Adrenal gland (tissue), 12 donors: ENCODE data around the gene AGBL1. TPM values are rescaled to one million over a fixed set of nuclear protein-coding genes. Genes with fewer than 3 reads are reported as not detected.

ENCODE experiments used
- DNase-seq, 7 donors: peaks; one replicate each; pipeline ENCODE4 v3.0.0-alpha.2; 2019 to 2020
- H3K27ac ChIP-seq, 5 donors: fragments of 200-600 bp; sonication (generic) in 4 of 5; 1 replicate in 3 of 5; 2 replicates in 2 of 5; pipeline versions ENCODE4 v1.5.1 to v1.8.0; 2016 to 2020; ENCODE audit warnings: mild to moderate bottlenecking in 1 of 5
- H3K27me3 ChIP-seq: fragments of 200-600 bp; 2 replicates; pipeline ENCODE4 v1.8.0; 2021
- H3K36me3 ChIP-seq, 2 donors: fragments of 200-600 bp; replicated peaks in 1 of 2; 1 replicate in 1 of 2; 2 replicates in 1 of 2; pipeline versions ENCODE4 v1.5.1 to v1.8.0; 2018 to 2022
- H3K4me1 ChIP-seq, 2 donors: fragments of 200-600 bp; replicated peaks in 1 of 2; 1 replicate in 1 of 2; 2 replicates in 1 of 2; pipeline versions ENCODE4 v1.5.1 to v1.8.0; 2018 to 2021
- H3K4me3 ChIP-seq, 4 donors: fragments of 200-600 bp; sonication (generic) in 3 of 4; one replicate each; pipeline ENCODE4 v1.5.1; 2016 to 2018
- H3K9me3 ChIP-seq, 3 donors: fragments of 200-600 bp; sonication (generic) in 1 of 3; replicated peaks in 1 of 3; 1 replicate in 2 of 3; 2 replicates in 1 of 3; pipeline versions ENCODE4 v1.5.1 to v1.8.0; 2016 to 2021
- POLR2A ChIP-seq, 2 donors: fragments of 450-650 bp; IDR thresholded peaks; one replicate each; pipeline ENCODE4 v1.6.1; 2017; ENCODE audit warnings: antibody characterized with exemption in 2 of 2, mild to moderate bottlenecking in 2 of 2, moderate library complexity in 1 of 2
- WGBS, 4 donors: extraction: QIAGEN DNeasy Blood & Tissue Kit in 2 of 4; methylation state at CpG; one replicate each; pipeline versions ENCODE4 v1.1.5 to v1.1.7; 2013 to 2017; 5-methylcytosine and 5-hydroxymethylcytosine counted together
- intact Hi-C, 2 donors: fragments of 100-400 bp; cut with DNase I; formaldehyde crosslinking; loops; one replicate each; pipeline versions ENCODE4 v1.14.1 to v1.15.0; 2022 to 2023
- polyA plus RNA-seq, 3 donors: library from polyadenylated mRNA; stranded (reverse); fragments of 200-250 nt in 2 of 3; fragments of 350-450 nt in 1 of 3; fragmentation: Illumina TruSeq in 1 of 3; extraction: RNeasy Lipid Tissue Mini Kit (QIAGEN cat#74804) in 1 of 3; gene quantifications; one replicate each; pipeline ENCODE4 v1.2.3, GENCODE V29; 2013 to 2014
- total RNA-seq, 9 donors: library from RNA; depleted of rRNA in 4 of 9; stranded (reverse); fragments of >200 nt in 4 of 9; fragments of 120-200 nt in 1 of 9; fragmentation: NEBNext Ultra II Directional in 1 of 9; extraction: Animal tissue kit (Norgen Biotek cat#: 25700) in 1 of 9; gene quantifications; one replicate each; pipeline versions ENCODE4 v1.1.0 to v1.2.4, GENCODE V29; 2013 to 2023
- TF ChIP-seq, protein P1 (sequence below), 6 experiments: fragments of 450-650 bp in 4 of 6; fragments of 200-600 bp in 2 of 6; sonication (generic) in 1 of 6; IDR thresholded peaks; 1 replicate in 5 of 6; 2 replicates in 1 of 6; pipeline versions ENCODE4 v1.5.1 to v1.8.0; 2016 to 2021; ENCODE audit warnings: antibody characterized with exemption in 6 of 6, mild to moderate bottlenecking in 2 of 6, moderate library complexity in 1 of 6
- donor health status: healthy with polysubstance abuse.
- donor health status: Bipolar disorder and iron deficiency.
- donor health status: DM: yes; HTN: yes; CAD: no.
- donor health status: DM: no; HTN: no; CAD: no.
- donor health status: DM: no; HTN: no; CAD: no.
- donor health status: DM: yes; HTN: yes; CAD: no.

Gene AGBL1
- total and polyA plus RNA-seq, 12 donors: 0.04 to 0.07 (median 0.06) TPM; not detected in 9

DNA sequence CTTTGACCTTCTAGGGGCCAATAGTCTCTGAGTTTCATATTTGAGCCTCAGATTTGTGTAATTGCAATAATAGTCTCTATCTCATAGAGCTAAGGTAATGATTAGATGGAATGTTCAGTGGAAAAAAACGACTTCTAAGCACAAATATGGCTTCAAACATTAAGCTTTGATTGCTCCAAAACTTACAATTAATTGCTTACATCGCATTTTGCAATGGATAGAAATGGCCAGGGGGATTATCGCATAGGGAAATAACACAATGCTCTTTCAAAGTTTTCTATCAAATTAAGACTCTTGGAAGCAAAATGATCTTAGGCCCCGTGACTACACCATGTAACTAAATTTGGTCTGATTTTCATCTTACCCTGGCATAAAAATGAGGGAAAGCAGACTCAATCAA, 888.6 kb downstream of the AGBL1 start:
- intact Hi-C loops: no loop called here
- TF ChIP-seq POLR2A (IDR thresholded peaks at IDR 0.05): no peak
- TF ChIP-seq, protein P1, sequence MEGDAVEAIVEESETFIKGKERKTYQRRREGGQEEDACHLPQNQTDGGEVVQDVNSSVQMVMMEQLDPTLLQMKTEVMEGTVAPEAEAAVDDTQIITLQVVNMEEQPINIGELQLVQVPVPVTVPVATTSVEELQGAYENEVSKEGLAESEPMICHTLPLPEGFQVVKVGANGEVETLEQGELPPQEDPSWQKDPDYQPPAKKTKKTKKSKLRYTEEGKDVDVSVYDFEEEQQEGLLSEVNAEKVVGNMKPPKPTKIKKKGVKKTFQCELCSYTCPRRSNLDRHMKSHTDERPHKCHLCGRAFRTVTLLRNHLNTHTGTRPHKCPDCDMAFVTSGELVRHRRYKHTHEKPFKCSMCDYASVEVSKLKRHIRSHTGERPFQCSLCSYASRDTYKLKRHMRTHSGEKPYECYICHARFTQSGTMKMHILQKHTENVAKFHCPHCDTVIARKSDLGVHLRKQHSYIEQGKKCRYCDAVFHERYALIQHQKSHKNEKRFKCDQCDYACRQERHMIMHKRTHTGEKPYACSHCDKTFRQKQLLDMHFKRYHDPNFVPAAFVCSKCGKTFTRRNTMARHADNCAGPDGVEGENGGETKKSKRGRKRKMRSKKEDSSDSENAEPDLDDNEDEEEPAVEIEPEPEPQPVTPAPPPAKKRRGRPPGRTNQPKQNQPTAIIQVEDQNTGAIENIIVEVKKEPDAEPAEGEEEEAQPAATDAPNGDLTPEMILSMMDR (IDR thresholded peaks at IDR 0.05): no peak
- no peaks in the 10 kb centered on the region for H3K9me3 ChIP-seq
- DNase-seq: no peak
- no peak overlapping the region for H3K4me3 ChIP-seq
- no peak overlapping the region for H3K27ac ChIP-seq
- H3K27me3 ChIP-seq: no peaks in the 10 kb centered on the region
- no peaks in the 10 kb centered on the region for H3K4me1 ChIP-seq
- H3K36me3 ChIP-seq: no peaks in the 10 kb centered on the region
- 65 to 71% (median 67%) methylated on average over 4 of the region's 4 CpGs for WGBS, 4 donors

DNA sequence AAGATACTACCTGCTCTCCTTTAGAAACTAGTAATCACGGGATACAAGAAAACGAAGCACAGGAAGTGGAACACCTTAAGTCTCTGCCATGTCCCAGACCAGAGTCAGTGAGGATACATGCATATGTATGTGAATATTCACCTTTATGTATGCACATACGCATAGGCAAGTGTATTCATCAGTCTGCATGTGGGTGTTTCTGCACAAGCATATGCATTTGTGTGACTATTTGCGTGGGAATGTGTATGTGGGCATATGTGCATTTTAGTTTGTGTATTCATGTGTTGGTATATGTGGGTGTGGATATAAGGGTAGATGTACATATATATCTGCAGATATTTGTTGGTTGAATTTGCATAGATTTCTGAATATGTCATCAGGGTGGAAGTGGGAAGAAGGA, 889.7 kb downstream of the AGBL1 start:
- no peak overlapping the region for H3K4me3 ChIP-seq
- H3K36me3 ChIP-seq: no peaks in the 10 kb centered on the region
- H3K4me1 ChIP-seq: no peaks in the 10 kb centered on the region
- TF ChIP-seq, protein P1 (IDR thresholded peaks at IDR 0.05): no peak
- no peak for TF ChIP-seq POLR2A (IDR thresholded peaks at IDR 0.05)
- DNase-seq: no peak
- H3K27me3 ChIP-seq: no peaks in the 10 kb centered on the region
- H3K27ac ChIP-seq: no peak overlapping the region
- WGBS, 4 donors: 73 to 84% (median 80%) methylated on average over 4 of the region's 4 CpGs
- no peaks in the 10 kb centered on the region for H3K9me3 ChIP-seq
- intact Hi-C loops: no loop called here

DNA sequence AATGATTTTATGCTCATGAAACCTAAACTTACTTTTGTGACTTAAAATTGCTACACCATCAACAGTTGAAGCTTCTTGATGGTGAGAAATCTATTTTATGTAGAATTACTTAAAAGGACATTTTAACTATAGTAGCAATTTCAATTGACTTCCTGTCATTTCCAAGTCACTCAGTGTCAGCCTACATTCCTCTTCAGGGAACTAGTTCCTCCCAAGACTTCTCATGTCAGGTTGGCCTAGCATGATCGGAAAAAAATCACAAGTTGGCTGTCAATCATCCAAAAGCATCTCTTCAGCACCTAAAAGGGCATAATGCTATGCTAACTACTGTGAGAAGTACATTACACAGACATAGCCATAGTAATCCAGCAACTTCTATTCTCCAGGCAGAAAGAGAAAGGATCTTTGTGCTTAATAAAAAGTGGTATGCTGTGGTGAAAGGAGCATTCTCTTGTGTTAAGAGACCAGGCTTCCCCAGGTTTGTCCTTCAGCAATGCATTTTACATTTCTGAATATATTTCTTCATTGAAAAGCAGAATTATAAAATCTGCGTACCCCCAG, 893.7 kb downstream of the AGBL1 start:
- 62 to 90% (median 82%) methylated on average over 2 of the region's 2 CpGs for WGBS, 4 donors
- no peaks in the 10 kb centered on the region for H3K4me1 ChIP-seq
- no peak for DNase-seq
- H3K27me3 ChIP-seq: no peaks in the 10 kb centered on the region
- no peaks in the 10 kb centered on the region for H3K36me3 ChIP-seq
- intact Hi-C loops: no loop called here
- H3K27ac ChIP-seq: no peak overlapping the region
- H3K4me3 ChIP-seq: no peak overlapping the region
- TF ChIP-seq, protein P1 (IDR thresholded peaks at IDR 0.05): no peak
- no peak for TF ChIP-seq POLR2A (IDR thresholded peaks at IDR 0.05)
- H3K9me3 ChIP-seq: no peaks in the 10 kb centered on the region

DNA sequence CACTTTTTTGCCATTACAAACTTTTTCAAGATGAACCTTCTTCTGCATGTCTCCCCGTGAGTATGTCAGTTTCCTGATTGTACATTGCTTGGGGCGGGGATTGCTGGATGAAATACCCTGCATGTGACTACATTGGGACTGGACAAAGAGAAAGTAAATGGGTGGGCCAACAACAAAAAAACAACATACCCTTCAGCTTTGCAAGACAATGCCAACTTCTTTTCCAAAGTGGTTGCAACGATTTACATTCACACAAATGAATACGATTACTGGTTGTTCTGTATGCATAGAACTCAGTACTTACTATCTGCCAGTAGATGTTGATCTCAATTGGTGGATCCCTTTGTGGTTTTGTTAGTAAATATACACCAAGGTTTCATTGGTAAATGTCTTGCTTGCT, 908.4 kb downstream of the AGBL1 start:
- TF ChIP-seq, protein P1 (IDR thresholded peaks at IDR 0.05): no peak
- no peak for TF ChIP-seq POLR2A (IDR thresholded peaks at IDR 0.05)

More for the DNA sequence above, 908.4 kb downstream of the AGBL1 start:
- no peak overlapping the region for H3K4me3 ChIP-seq
- H3K27me3 ChIP-seq: no peaks in the 10 kb centered on the region
- WGBS, 4 donors: 76 to 83% (median 81%) methylated on average over 4 of the region's 4 CpGs
- H3K9me3 ChIP-seq: no peaks in the 10 kb centered on the region
- no peaks in the 10 kb centered on the region for H3K36me3 ChIP-seq
- no peak for DNase-seq
- no peaks in the 10 kb centered on the region for H3K4me1 ChIP-seq
- H3K27ac ChIP-seq: no peak overlapping the region
- intact Hi-C loops: no loop called here
